Measurements from ENCODE around the gene RRBP1.

RRBP1 gene

GRCh38 chr20:17630806-17631195 is 51.2 kb downstream of the RRBP1 start:
- in situ Hi-C loops (cut with HindIII; ENCODE audit: low pct_ligation_motif_present, low pct_unique_long_range_greater_than_20kb, low sequenced_read_pairs), result no loop called here
- no peak for DNase-seq

GRCh38 chr20:17630151-17630805 is 51.8 kb downstream of the RRBP1 start:
- no peak for DNase-seq
- in situ Hi-C loops (cut with HindIII; ENCODE audit: low pct_ligation_motif_present, low pct_unique_long_range_greater_than_20kb, low sequenced_read_pairs), result no loop called here

- no peak for DNase-seq
- in situ Hi-C loops (cut with HindIII; ENCODE audit: low pct_ligation_motif_present, low pct_unique_long_range_greater_than_20kb, low sequenced_read_pairs), result no loop called here
These were observed 52.4 kb downstream of the RRBP1 start for GRCh38 chr20:17629678-17630089.

GRCh38 chr20:17629025-17629424 is 53.0 kb downstream of the RRBP1 start:
- DNase-seq, result no peak
- in situ Hi-C loops (cut with HindIII; ENCODE audit: low pct_ligation_motif_present, low pct_unique_long_range_greater_than_20kb, low sequenced_read_pairs), result no loop called here

- in situ Hi-C loops (cut with HindIII; ENCODE audit: low pct_ligation_motif_present, low pct_unique_long_range_greater_than_20kb, low sequenced_read_pairs), result no loop called here
- no peak for DNase-seq
These were observed 53.8 kb downstream of the RRBP1 start for GRCh38 chr20:17628101-17628841.

- in situ Hi-C loops (cut with HindIII; ENCODE audit: low pct_ligation_motif_present, low pct_unique_long_range_greater_than_20kb, low sequenced_read_pairs), result no loop called here
- no peak for DNase-seq
These were observed 54.7 kb downstream of the RRBP1 start for GRCh38 chr20:17627101-17627955.

GRCh38 chr20:17626217-17627007 is 55.6 kb downstream of the RRBP1 start:
- no peak for DNase-seq
- in situ Hi-C loops (cut with HindIII; ENCODE audit: low pct_ligation_motif_present, low pct_unique_long_range_greater_than_20kb, low sequenced_read_pairs), result no loop called here

- DNase-seq, result no peak
- in situ Hi-C loops (cut with HindIII; ENCODE audit: low pct_ligation_motif_present, low pct_unique_long_range_greater_than_20kb, low sequenced_read_pairs), result no loop called here
These were observed 56.6 kb downstream of the RRBP1 start for GRCh38 chr20:17625246-17626051.

GRCh38 chr20:17624551-17625245 is 57.3 kb downstream of the RRBP1 start:
- no peak for DNase-seq
- in situ Hi-C loops (cut with HindIII; ENCODE audit: low pct_ligation_motif_present, low pct_unique_long_range_greater_than_20kb, low sequenced_read_pairs), result no loop called here

GRCh38 chr20:17624070-17624469 is 58.0 kb downstream of the RRBP1 start:
- in situ Hi-C loops (cut with HindIII; ENCODE audit: low pct_ligation_motif_present, low pct_unique_long_range_greater_than_20kb, low sequenced_read_pairs), result no loop called here
- no peak for DNase-seq

GRCh38 chr20:17622851-17623508 is 59.1 kb downstream of the RRBP1 start:
- no peak for DNase-seq
- in situ Hi-C loops (cut with HindIII; ENCODE audit: low pct_ligation_motif_present, low pct_unique_long_range_greater_than_20kb, low sequenced_read_pairs), result no loop called here

GRCh38 chr20:17622086-17622850 is 59.8 kb downstream of the RRBP1 start:
- DNase-seq, result no peak
- in situ Hi-C loops (cut with HindIII; ENCODE audit: low pct_ligation_motif_present, low pct_unique_long_range_greater_than_20kb, low sequenced_read_pairs), result no loop called here

- DNase-seq, result no peak
- in situ Hi-C loops (cut with HindIII; ENCODE audit: low pct_ligation_motif_present, low pct_unique_long_range_greater_than_20kb, low sequenced_read_pairs), result no loop called here
These were observed 60.6 kb downstream of the RRBP1 start for GRCh38 chr20:17621229-17621968.

- in situ Hi-C loops (cut with HindIII; ENCODE audit: low pct_ligation_motif_present, low pct_unique_long_range_greater_than_20kb, low sequenced_read_pairs), result no loop called here
- DNase-seq, result no peak
These were observed 61.4 kb downstream of the RRBP1 start for GRCh38 chr20:17620371-17621228.

All from ACHN (cell line).